Glomerular endothelial cell (primary cell): ENCODE results near the gene AGO3. TPM values are rescaled to one million over a fixed set of nuclear protein-coding genes. Genes with fewer than 3 reads are reported as not detected.

ENCODE experiments used
- DNase-seq: peaks from one replicate; pipeline ENCODE4 v3.0.0-alpha.2; 2011; ENCODE audit warnings: low read depth, low spot score; ENCODE audit errors: extremely low read depth
- total RNA-seq: library from RNA; depleted of rRNA; stranded (reverse); fragments of >200 nt; gene quantifications from 2 replicates; pipeline ENCODE4 v1.2.3, GENCODE V29; 2015

Gene AGO3
- total RNA-seq, 1 donor from 2014 or later: 16.5 TPM

- no peak for DNase-seq
Observed at GRCh38 chr1:36094621-36095061, 163.7 kb downstream of the AGO3 start.

GRCh38 chr1:36095760-36096405, 165.0 kb downstream of the AGO3 start:
- no peak for DNase-seq

- DNase-seq: no peak
Observed at GRCh38 chr1:36096500-36097432, 165.9 kb downstream of the AGO3 start.

- DNase-seq: no peak
Observed at GRCh38 chr1:36097693-36098585, 167.0 kb downstream of the AGO3 start.

GRCh38 chr1:36098650-36099365, 167.9 kb downstream of the AGO3 start:
- no peak for DNase-seq

GRCh38 chr1:36099681-36100341, 168.9 kb downstream of the AGO3 start:
- no peak for DNase-seq

- no peak for DNase-seq
Observed at GRCh38 chr1:36100376-36100775, 169.5 kb downstream of the AGO3 start.

GRCh38 chr1:36101546-36101945, 170.6 kb downstream of the AGO3 start:
- no peak for DNase-seq

- no peak for DNase-seq
Observed at GRCh38 chr1:36106269-36106668, 175.4 kb downstream of the AGO3 start.

- DNase-seq: no peak
Observed at GRCh38 chr1:36107394-36107793, 176.5 kb downstream of the AGO3 start.

- DNase-seq: no peak
Observed at GRCh38 chr1:36108314-36108713, 177.4 kb downstream of the AGO3 start.

GRCh38 chr1:36109041-36109679, 178.3 kb downstream of the AGO3 start:
- DNase-seq: no peak

- DNase-seq: no peak
Observed at GRCh38 chr1:36111151-36111550, 180.2 kb downstream of the AGO3 start.

GRCh38 chr1:36112823-36113222, 181.9 kb downstream of the AGO3 start:
- no peak for DNase-seq

- no peak for DNase-seq
Observed at GRCh38 chr1:36114371-36114770, 183.5 kb downstream of the AGO3 start.

- no peak for DNase-seq
Observed at GRCh38 chr1:36115200-36115669, 184.3 kb downstream of the AGO3 start.

GRCh38 chr1:36115931-36116330, 185.0 kb downstream of the AGO3 start:
- DNase-seq: no peak

- DNase-seq: no peak
Observed at GRCh38 chr1:36116901-36117300, 186.0 kb downstream of the AGO3 start.
